Stimulated activated CD8-positive, alpha-beta memory T cell treated with anti-CD3 and anti-CD28 coated beads, Interleukin-12 subunit alpha, Interleukin-12 subunit beta, amount 100 ng/mL, for 4 hours (primary cell): ENCODE results near the gene CALR3.

Experiments used
- DNase-seq: peaks from one replicate; pipeline ENCODE4 v3.0.0-alpha.2; 2020; ENCODE audit warnings: low read depth

The CALR3 gene

DNA sequence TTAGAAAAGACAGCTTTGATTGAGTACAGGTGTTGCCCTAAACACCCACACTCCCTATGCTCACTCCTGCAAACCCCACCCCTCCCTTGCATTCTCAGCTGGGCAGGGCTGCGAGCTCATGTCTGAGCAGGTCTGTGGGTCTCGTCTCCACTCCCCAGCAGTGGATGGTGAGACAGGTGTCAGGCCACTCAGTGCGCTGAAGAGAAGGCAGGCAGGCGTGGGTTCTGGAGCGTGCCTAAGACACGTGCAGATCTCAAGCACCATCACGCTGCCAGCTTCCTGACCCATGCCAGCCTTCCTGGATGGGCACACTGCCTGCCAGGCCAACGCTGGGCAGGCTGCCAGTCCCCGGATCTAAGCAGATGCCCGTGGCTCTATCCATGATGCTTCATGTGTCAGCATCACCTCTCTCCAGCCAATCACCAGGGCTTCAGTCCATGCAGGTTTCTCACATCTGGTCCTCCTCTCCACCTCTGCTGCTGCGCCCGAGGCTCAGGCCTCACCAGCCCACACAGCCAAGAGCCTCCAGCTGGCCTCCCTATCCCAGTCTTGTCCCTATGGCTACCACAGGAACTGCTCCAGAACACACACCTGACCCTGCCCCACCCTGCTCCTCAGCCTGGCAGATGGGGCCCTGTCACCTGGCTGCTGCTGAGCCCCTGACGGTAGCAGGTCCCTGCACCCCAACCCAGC, 66.8 kb downstream of the CALR3 start:
- DNase-seq = no peak
